ENCODE measurements around the gene NHLH2.

GRCh38 chr1:115879977-115880376, 39.1 kb upstream of the NHLH2 start:
- TF ChIP-seq POLR2A (IDR thresholded peaks at IDR 0.05) (no peak), CTCF (IDR thresholded peaks at IDR 0.05) (no peak)

Data from body of pancreas (tissue), 4 donors.